ENCODE results near the gene FRMD3.

FRMD3 gene

DNA sequence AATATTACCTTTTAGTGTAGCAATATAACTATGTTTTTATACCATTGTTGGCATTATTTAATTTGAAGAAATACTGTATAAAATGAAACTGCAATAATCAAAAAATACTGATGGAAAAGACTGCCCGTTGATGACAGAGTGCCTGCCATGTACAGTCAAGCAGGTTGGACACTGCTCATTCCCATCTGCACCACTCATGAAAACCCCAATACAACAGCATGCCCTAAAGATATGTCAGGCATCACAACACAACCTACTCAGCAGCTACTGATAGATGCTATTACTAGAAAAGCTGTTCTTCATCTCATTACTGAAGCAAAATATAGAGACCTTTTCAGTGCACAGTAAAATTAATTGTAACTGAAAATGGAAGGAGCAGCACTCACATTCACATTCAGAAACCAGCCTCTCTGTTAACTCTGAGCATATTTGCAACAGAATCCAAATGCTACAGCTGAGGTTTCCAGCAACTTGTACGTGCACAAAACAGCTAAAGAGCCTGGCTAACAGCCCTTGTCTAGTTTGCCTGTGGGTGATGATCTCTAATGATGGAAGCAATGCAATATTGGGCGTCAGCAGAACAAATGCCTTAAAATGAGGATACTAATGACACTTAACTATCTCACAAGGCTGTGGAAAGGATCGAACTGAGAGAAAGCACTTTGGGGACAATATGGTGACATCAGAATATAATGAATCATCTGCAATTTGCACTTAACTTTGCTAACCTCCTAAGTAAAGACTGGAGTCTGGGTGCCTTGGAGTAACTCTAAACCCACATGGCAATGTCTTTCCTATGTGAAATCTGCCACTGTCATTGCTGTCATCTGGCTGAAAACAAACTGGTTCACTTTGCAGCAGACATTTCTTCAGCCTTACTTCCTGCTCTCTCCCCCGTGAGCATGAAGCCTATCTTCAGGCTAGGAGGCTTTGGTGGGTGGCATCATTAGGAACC, 280.0 kb downstream of the FRMD3 start:
- H3K36me3 ChIP-seq (ENCODE audit: insufficient read depth) = no peaks in the 10 kb centered on the region
- no peak overlapping the region for H3K4me2 ChIP-seq
- H3K4me3 ChIP-seq (IDR thresholded peaks at IDR 0.05; ENCODE audit: insufficient read depth, low read depth, low read length) = no peak overlapping the region
- no peak overlapping the region for H2AFZ ChIP-seq (ENCODE audit: low read depth)
- no peak overlapping the region for H3K9ac ChIP-seq
- TF ChIP-seq, protein P1, sequence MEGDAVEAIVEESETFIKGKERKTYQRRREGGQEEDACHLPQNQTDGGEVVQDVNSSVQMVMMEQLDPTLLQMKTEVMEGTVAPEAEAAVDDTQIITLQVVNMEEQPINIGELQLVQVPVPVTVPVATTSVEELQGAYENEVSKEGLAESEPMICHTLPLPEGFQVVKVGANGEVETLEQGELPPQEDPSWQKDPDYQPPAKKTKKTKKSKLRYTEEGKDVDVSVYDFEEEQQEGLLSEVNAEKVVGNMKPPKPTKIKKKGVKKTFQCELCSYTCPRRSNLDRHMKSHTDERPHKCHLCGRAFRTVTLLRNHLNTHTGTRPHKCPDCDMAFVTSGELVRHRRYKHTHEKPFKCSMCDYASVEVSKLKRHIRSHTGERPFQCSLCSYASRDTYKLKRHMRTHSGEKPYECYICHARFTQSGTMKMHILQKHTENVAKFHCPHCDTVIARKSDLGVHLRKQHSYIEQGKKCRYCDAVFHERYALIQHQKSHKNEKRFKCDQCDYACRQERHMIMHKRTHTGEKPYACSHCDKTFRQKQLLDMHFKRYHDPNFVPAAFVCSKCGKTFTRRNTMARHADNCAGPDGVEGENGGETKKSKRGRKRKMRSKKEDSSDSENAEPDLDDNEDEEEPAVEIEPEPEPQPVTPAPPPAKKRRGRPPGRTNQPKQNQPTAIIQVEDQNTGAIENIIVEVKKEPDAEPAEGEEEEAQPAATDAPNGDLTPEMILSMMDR (conservative IDR thresholded peaks at IDR 0.05; ENCODE audit: low read depth, low read length) = no peak
- H3K4me1 ChIP-seq (ENCODE audit: low read depth, poor library complexity, severe bottlenecking) = no peaks in the 10 kb centered on the region
- H3K27ac ChIP-seq = no peak overlapping the region
- H3K79me2 ChIP-seq (ENCODE audit: insufficient read depth, low read depth) = no peaks in the 10 kb centered on the region
- H4K20me1 ChIP-seq (ENCODE audit: insufficient read depth) = no peaks in the 10 kb centered on the region
- H3K27me3 ChIP-seq (ENCODE audit: insufficient read depth, low read depth) = no peaks in the 10 kb centered on the region

DNA sequence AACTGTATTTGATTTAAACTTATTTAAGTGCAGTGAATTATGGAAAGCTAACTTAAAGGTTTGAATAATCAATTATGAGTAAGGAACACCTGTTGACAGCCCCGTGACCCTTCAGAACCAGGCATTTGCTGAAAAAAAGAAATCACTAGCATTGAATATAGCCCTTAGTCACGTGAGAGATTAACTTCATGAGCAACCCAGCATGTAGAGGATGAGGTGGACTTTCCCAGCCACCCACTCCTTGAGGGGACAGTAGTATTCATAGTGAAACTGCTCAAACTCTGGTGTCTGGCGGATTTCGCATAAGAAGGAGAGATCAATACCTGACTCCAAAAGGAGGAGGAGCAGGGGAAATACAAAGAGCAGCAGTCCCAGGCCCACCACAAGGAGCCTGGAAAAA, 290.5 kb downstream of the FRMD3 start:
- TF ChIP-seq, protein P1 (conservative IDR thresholded peaks at IDR 0.05; ENCODE audit: low read depth, low read length) = no peak
- Histone ChIP-seq H3K27ac (no peak overlapping the region), H3K27me3 (ENCODE audit: insufficient read depth, low read depth) (no peaks in the 10 kb centered on the region)

DNA sequence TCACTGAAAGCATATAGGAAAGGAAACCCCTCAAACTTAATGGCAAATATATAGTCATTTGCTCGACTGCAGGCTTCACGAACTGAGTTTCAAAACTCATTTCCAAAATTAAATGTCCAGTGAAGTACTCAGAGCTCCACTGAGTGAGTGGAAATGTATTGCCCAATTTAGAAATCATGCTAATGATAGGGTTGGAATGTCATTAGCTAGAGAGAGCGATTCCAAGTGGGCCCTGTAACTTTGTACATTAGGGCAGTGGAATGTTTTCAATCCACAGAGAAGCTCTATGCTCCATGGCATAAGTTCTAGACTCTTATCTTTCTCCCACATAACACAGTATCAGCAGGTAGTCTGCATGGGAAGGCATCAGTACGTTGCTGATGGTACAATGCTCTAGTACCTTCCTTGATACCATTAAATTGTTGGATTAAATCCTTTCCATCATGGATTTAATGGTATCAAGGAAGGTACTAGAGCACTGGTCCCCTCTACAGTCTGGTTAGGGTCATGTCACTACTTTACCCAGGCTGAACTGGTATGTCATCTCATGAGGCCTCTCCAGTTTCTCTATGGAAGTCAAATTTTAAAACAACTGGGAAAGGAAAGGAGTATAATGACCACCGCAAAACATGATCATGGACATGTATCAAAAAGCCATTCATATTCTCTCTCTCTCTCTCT, 292.1 kb downstream of the FRMD3 start:
- Histone ChIP-seq H2AFZ (ENCODE audit: low read depth) (no peak overlapping the region), H4K20me1 (ENCODE audit: insufficient read depth) (no peaks in the 10 kb centered on the region), H3K27me3 (ENCODE audit: insufficient read depth, low read depth) (no peaks in the 10 kb centered on the region), H3K9ac (no peak overlapping the region), H3K4me2 (no peak overlapping the region), H3K36me3 (ENCODE audit: insufficient read depth) (no peaks in the 10 kb centered on the region), H3K27ac (no peak overlapping the region), H3K79me2 (ENCODE audit: insufficient read depth, low read depth) (no peaks in the 10 kb centered on the region), H3K4me1 (ENCODE audit: low read depth, poor library complexity, severe bottlenecking) (no peaks in the 10 kb centered on the region), H3K4me3 (IDR thresholded peaks at IDR 0.05; ENCODE audit: insufficient read depth, low read depth, low read length) (no peak overlapping the region)
- TF ChIP-seq, protein P1 (conservative IDR thresholded peaks at IDR 0.05; ENCODE audit: low read depth, low read length) = no peak

More for the DNA sequence above, 290.5 kb downstream of the FRMD3 start:
- Histone ChIP-seq H3K4me1 (ENCODE audit: low read depth, poor library complexity, severe bottlenecking) (no peaks in the 10 kb centered on the region), H4K20me1 (ENCODE audit: insufficient read depth) (no peaks in the 10 kb centered on the region), H3K36me3 (ENCODE audit: insufficient read depth) (no peaks in the 10 kb centered on the region), H3K4me2 (no peak overlapping the region), H3K4me3 (IDR thresholded peaks at IDR 0.05; ENCODE audit: insufficient read depth, low read depth, low read length) (no peak overlapping the region), H2AFZ (ENCODE audit: low read depth) (no peak overlapping the region), H3K79me2 (ENCODE audit: insufficient read depth, low read depth) (no peaks in the 10 kb centered on the region), H3K9ac (no peak overlapping the region)

DNA sequence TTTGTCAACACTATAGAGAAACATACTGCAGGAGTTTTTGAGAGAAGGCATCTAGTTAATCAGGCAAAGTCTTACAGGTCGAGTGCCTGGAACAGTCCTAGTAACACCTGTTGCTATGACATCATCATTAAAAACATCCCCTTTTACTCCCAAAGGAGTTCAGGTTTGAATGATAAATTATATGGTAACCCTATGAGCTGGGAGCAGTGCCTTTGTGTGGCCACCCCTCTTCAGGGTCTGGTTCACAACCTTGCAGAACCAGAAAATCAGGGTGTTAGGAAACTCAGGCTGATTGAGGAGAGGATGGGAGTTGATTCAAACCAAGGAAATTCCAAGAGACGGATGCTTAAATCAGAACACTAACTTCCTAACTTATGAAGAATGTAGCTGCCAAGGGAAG, 296.1 kb downstream of the FRMD3 start:
- no peaks in the 10 kb centered on the region for H4K20me1 ChIP-seq (ENCODE audit: insufficient read depth)
- no peak overlapping the region for H2AFZ ChIP-seq (ENCODE audit: low read depth)
- no peak overlapping the region for H3K9ac ChIP-seq
- no peaks in the 10 kb centered on the region for H3K79me2 ChIP-seq (ENCODE audit: insufficient read depth, low read depth)
- H3K27me3 ChIP-seq (ENCODE audit: insufficient read depth, low read depth) = no peaks in the 10 kb centered on the region
- TF ChIP-seq, protein P1 (conservative IDR thresholded peaks at IDR 0.05; ENCODE audit: low read depth, low read length) = no peak
- H3K4me3 ChIP-seq (IDR thresholded peaks at IDR 0.05; ENCODE audit: insufficient read depth, low read depth, low read length) = no peak overlapping the region
- H3K4me2 ChIP-seq = no peak overlapping the region
- no peaks in the 10 kb centered on the region for H3K4me1 ChIP-seq (ENCODE audit: low read depth, poor library complexity, severe bottlenecking)
- no peaks in the 10 kb centered on the region for H3K36me3 ChIP-seq (ENCODE audit: insufficient read depth)
- H3K27ac ChIP-seq = no peak overlapping the region

Data from KMS-11 (cell line).